Right atrium auricular region (tissue), 2 donors: ENCODE data around the gene TNS3. TPM values are rescaled to one million over a fixed set of nuclear protein-coding genes. Genes with fewer than 3 reads are reported as not detected.

Experiments used
- DNase-seq: peaks from one replicate; pipeline ENCODE4 v3.0.0-alpha.2; 2019; ENCODE audit warnings: low spot score
- H3K27ac ChIP-seq, 2 donors: fragments of 200-600 bp; sonication (generic); 1 replicate in 1 of 2; 2 replicates in 1 of 2; pipeline ENCODE4 v1.5.1; 2016 to 2019
- H3K27me3 ChIP-seq, 2 donors: fragments of 200-600 bp; sonication (generic); one replicate each; pipeline versions ENCODE4 v1.5.1 to v1.6.0; 2017 to 2019
- H3K36me3 ChIP-seq: fragments of 200-600 bp; sonication (generic); one replicate; pipeline ENCODE4 v1.5.1; 2016
- H3K4me1 ChIP-seq, 2 donors: fragments of 200-600 bp; sonication (generic); one replicate each; pipeline versions ENCODE4 v1.5.1 to v1.6.0; 2017 to 2019
- H3K4me3 ChIP-seq, 2 donors: fragments of 200-600 bp; sonication (generic); 1 replicate in 1 of 2; 2 replicates in 1 of 2; pipeline ENCODE4 v1.5.1; 2017 to 2019; ENCODE audit warnings: mild to moderate bottlenecking in 1 of 2, moderate library complexity in 1 of 2
- H3K9me3 ChIP-seq, 2 donors: fragments of 200-600 bp; sonication (generic); one replicate each; pipeline ENCODE4 v1.5.1; 2019
- total RNA-seq, 2 donors: library from RNA; depleted of rRNA; stranded (reverse); fragments of >200 nt; gene quantifications; one replicate each; pipeline ENCODE4 v1.1.0, GENCODE V29; 2016
- TF ChIP-seq, protein P1 (sequence below), 2 donors: fragments of 200-600 bp; sonication (generic); IDR thresholded peaks; one replicate each; pipeline ENCODE4 v1.5.1; 2019; ENCODE audit warnings: antibody characterized with exemption in 2 of 2

TNS3 gene
- total RNA-seq, 2 donors from 2014 or later = 39.7 to 44.4 TPM

DNA sequence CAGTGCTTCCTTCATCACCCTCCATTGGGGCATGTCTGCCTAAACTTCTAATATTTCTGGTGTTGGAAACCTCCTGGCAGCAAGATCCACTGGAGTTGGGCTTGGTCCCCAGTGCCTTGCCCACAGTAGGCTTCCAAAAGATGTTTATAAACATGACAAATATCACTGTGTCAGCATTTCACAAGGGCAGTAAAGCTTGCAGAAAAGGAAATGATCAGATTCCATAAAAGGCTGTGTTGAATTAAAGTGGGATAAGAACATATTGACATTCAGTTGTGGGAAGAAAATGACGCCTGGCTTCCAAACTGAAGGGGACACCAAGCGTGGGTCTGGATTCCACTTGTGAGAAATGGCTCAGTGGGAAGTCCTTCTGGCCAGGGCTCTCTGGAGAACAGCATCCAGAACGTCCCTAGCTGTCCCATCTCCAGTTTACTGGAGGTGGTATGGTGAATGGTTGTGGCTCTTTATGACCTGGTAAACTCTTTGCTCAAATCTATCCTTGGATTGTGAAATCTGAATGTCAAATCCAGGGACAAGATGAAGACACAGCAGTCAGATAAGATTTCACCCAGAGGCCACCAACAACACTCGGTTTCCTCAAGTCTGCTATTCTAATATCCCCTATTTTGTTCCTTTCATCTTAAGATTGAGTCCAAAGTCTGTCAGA is 287.2 kb downstream of the TNS3 start:
- peak overlapping the region; percentile 65 to 77 for H3K27ac ChIP-seq
- peaks cover 68% of the 10 kb centered on the region for H3K36me3 ChIP-seq
- peaks cover 0 to 61% of the 10 kb centered on the region in 2 donors for H3K4me1 ChIP-seq
- TF ChIP-seq, protein P1, sequence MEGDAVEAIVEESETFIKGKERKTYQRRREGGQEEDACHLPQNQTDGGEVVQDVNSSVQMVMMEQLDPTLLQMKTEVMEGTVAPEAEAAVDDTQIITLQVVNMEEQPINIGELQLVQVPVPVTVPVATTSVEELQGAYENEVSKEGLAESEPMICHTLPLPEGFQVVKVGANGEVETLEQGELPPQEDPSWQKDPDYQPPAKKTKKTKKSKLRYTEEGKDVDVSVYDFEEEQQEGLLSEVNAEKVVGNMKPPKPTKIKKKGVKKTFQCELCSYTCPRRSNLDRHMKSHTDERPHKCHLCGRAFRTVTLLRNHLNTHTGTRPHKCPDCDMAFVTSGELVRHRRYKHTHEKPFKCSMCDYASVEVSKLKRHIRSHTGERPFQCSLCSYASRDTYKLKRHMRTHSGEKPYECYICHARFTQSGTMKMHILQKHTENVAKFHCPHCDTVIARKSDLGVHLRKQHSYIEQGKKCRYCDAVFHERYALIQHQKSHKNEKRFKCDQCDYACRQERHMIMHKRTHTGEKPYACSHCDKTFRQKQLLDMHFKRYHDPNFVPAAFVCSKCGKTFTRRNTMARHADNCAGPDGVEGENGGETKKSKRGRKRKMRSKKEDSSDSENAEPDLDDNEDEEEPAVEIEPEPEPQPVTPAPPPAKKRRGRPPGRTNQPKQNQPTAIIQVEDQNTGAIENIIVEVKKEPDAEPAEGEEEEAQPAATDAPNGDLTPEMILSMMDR (IDR thresholded peaks at IDR 0.05) = no peak
- H3K9me3 ChIP-seq = no peaks in the 10 kb centered on the region
- no peak overlapping the region for H3K4me3 ChIP-seq
- H3K27me3 ChIP-seq = no peaks in the 10 kb centered on the region
- DNase-seq = peak; percentile 36

DNA sequence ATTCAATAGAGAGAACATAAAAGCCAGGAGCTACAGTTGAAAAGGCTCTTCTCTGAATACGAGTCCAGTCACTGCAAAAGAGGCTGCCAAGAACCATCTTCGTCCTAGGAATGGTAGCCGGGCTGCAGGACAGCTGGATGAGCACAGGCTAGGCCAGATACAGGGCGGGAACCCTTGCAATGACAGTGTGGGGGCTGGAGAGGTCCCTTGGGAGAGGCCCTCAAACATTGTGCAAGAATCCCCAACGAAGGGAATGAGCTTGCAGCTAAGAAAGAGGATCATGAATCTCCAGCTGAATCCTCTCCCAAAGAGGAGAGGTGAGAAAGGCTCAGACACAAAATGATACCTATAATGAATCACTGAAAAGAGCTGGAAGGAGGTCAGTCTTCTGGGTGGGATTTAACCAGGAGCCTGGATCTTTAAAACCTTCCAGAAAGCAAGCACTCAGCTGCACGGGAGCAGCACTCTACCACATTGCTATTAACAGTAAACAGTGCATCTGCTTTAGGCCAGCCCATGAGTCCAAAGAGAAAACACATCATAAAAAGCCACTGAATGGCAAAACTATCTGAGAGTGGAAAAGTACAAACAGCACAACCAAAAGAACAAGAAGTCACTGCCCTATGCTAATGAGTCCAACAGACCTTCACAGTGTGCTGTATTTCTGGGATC is 287.9 kb downstream of the TNS3 start:
- peaks cover 65% of the 10 kb centered on the region for H3K36me3 ChIP-seq
- no peaks in the 10 kb centered on the region for H3K9me3 ChIP-seq
- peak; percentile 58 for DNase-seq
- TF ChIP-seq, protein P1 (IDR thresholded peaks at IDR 0.05) = no peak
- peak overlapping the region; percentile 65 to 77 for H3K27ac ChIP-seq
- H3K27me3 ChIP-seq = no peaks in the 10 kb centered on the region
- no peak overlapping the region for H3K4me3 ChIP-seq
- H3K4me1 ChIP-seq = peaks cover 0 to 58% of the 10 kb centered on the region in 2 donors

DNA sequence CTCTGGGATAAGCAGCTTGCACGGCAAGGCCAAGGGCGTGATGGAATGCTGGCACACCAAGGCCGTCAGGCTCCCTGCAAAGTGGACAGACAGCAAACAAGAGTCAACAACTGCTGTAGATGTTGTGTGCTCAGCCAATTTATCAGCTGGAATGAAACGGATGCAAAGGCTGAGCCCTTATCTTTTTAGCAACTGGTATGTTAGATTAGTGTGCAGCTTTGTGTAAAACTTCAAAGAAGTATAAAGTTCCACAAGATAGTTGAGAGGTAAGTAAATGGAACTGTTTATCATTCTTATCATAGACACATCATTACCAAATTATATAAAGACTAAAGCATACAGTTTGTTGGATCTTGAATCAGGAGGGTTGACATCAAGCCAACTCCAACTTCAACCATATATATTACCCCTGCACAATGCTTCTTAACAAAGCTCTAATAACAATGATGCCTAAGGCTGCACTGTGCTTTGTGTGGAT is 289.0 kb downstream of the TNS3 start:
- peaks cover 0 to 65% of the 10 kb centered on the region in 2 donors for H3K4me1 ChIP-seq

DNA sequence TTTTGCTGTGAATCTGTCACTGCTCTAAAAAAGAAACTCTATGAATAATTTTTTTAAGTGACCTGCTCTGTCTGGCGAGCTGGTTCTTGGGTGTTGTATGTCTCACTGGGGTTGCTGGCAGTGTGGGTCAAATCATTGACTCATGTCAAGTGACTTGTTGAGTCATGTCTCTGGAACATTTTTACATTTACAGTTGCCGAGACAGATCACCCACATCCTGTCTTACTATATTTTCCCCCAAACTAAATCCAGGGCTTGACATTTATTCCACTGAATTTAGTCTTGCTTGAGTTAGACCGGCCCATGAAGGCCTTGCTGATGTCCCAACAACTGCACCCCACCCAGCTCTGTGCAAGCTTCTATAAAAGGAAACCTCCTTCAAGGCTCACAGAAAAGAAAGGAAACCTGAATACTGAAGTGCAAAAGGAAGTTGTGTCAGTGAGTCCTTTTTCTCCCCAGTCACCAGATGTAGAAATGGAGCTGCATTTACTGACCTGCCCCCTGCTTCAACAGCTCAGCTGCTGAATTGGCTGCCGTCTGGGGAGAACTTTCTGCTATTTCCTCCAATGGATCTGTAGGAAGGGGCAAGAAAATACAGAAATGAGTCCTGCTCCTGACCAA is 290.3 kb downstream of the TNS3 start:
- DNase-seq = peak; percentile 59
- H3K27me3 ChIP-seq = no peaks in the 10 kb centered on the region
- peaks cover 62% of the 10 kb centered on the region for H3K36me3 ChIP-seq
- H3K27ac ChIP-seq = peak overlapping the region; percentile 52 to 65
- TF ChIP-seq, protein P1 (IDR thresholded peaks at IDR 0.05) = no peak
- peaks cover 0 to 65% of the 10 kb centered on the region in 2 donors for H3K4me1 ChIP-seq
- H3K9me3 ChIP-seq = no peaks in the 10 kb centered on the region
- no peak overlapping the region for H3K4me3 ChIP-seq

More for the DNA sequence above, 289.0 kb downstream of the TNS3 start:
- TF ChIP-seq, protein P1 (IDR thresholded peaks at IDR 0.05) = no peak
- DNase-seq = no peak
- H3K9me3 ChIP-seq = no peaks in the 10 kb centered on the region
- H3K36me3 ChIP-seq = peaks cover 65% of the 10 kb centered on the region
- no peak overlapping the region for H3K4me3 ChIP-seq
- peak overlapping the region; percentile 65 to 77 for H3K27ac ChIP-seq
- no peaks in the 10 kb centered on the region for H3K27me3 ChIP-seq

DNA sequence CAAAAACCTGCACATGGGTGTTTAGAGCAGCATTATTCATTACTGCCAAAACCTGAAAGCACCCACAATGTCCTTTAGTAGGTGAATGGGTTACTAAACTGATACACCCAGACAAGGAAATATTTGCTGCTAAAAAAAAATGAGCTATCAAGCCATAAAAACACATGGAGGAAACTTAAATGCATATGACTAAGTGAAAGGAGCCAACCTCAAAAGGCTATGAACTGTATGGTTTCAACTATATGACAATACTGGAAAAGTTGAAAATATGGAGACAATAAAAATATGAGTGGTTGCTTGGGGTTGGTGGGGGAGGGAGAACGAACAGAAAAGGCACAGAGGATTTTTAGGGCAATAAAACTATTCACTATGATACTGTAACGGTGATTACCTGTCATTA is 291.0 kb downstream of the TNS3 start:
- H3K4me3 ChIP-seq = no peak overlapping the region
- peaks cover 54% of the 10 kb centered on the region for H3K36me3 ChIP-seq
- H3K27me3 ChIP-seq = no peaks in the 10 kb centered on the region
- TF ChIP-seq, protein P1 (IDR thresholded peaks at IDR 0.05) = no peak
- H3K27ac ChIP-seq = peak overlapping the region; percentile 52 to 65
- no peaks in the 10 kb centered on the region for H3K9me3 ChIP-seq
- H3K4me1 ChIP-seq = peaks cover 0 to 67% of the 10 kb centered on the region in 2 donors
- no peak for DNase-seq
